Pancreas (tissue), 10 donors: ENCODE data around the gene AHRR. TPM values are rescaled to one million over a fixed set of nuclear protein-coding genes. Genes with fewer than 3 reads are reported as not detected.
A peak's percentile ranks its signal among the peaks of the same experiment; 100 is the strongest.

Experiments
- ATAC-seq, 4 donors: fragments of 200-7000 bp; cut with Tn5 transposase; one replicate each; pipeline versions ENCODE4 v1.8.0 to v1.9.1; 2020; ENCODE audit warnings: mild to moderate bottlenecking in 4 of 4, moderate library complexity in 4 of 4
- DNase-seq, 6 donors: peaks; one replicate each; pipeline ENCODE4 v3.0.0-alpha.2; 2020
- FAIRE-seq: peaks from 2 replicates; lab custom pipeline; 2012; peaks lifted over from hg19 to GRCh38; lab: Jason Lieb, UNC
- H3K27ac ChIP-seq, 4 donors: fragments of 200-600 bp; sonication (generic); 1 replicate in 3 of 4; 2 replicates in 1 of 4; pipeline versions ENCODE4 v1.5.0 to v1.8.0; 2020
- H3K27me3 ChIP-seq, 4 donors: fragments of 200-600 bp; one replicate each; pipeline ENCODE4 v1.8.0; 2021
- H3K36me3 ChIP-seq, 3 donors: fragments of 200-600 bp; sonication (generic) in 1 of 3; one replicate each; pipeline versions ENCODE4 v1.5.0 to v1.8.0; 2020 to 2021
- H3K4me1 ChIP-seq, 3 donors: fragments of 200-600 bp; one replicate each; pipeline ENCODE4 v1.8.0; 2021
- H3K4me3 ChIP-seq, 4 donors: fragments of 200-600 bp; sonication (generic) in 2 of 4; one replicate each; pipeline versions ENCODE4 v1.5.0 to v1.8.0; 2020 to 2021
- H3K9me3 ChIP-seq, 4 donors: fragments of 200-600 bp; one replicate each; pipeline ENCODE4 v1.8.0; 2021
- WGBS, 2 donors: extraction: QIAGEN DNeasy Blood & Tissue Kit; methylation state at CpG; one replicate each; pipeline ENCODE4 v1.1.7; 2013; 5-methylcytosine and 5-hydroxymethylcytosine counted together
- intact Hi-C, 3 donors: fragments of 100-400 bp; cut with DNase I; formaldehyde crosslinking; loops; one replicate each; pipeline versions ENCODE4 v1.11.1 to v1.14.2; 2022
- polyA plus RNA-seq, 2 donors: library from polyadenylated mRNA; stranded (reverse); fragments of 200-250 nt; gene quantifications; one replicate each; pipeline ENCODE4 v1.2.3, GENCODE V29; 2013
- total RNA-seq, 6 donors: library from RNA; stranded (reverse); fragmentation: NEBNext Ultra II Directional in 4 of 6; extraction: Animal tissue kit (Norgen Biotek cat#: 25700) in 4 of 6; gene quantifications; one replicate each; pipeline versions ENCODE4 v1.2.1 to v1.2.4, GENCODE V29; 2021 to 2023
- TF ChIP-seq, protein P1 (sequence below), 4 donors: fragments of 200-600 bp; sonication (generic) in 3 of 4; IDR thresholded peaks; one replicate each; pipeline versions ENCODE4 v1.5.0 to v1.8.0; 2021; ENCODE audit warnings: antibody characterized with exemption in 4 of 4
- donor health status: healthy with polysubstance abuse.
- donor health status: DM: no; HTN: no; CAD: no; lungs with moderate emphysema.
- donor health status: DM: no; HTN: no; CAD: no.
- donor health status: control.
- donor health status: control.
- donor health status: Bipolar disorder and iron deficiency.
- donor health status: DM: yes; HTN: yes; CAD: no.
- donor health status: DM: no; HTN: no; CAD: no.
- donor health status: DM: no; HTN: no; CAD: no.
- donor health status: DM: yes; HTN: yes; CAD: no.

AHRR gene
- total and polyA plus RNA-seq, 8 donors, result 0.34 to 1.7 (median 0.69) TPM

DNA sequence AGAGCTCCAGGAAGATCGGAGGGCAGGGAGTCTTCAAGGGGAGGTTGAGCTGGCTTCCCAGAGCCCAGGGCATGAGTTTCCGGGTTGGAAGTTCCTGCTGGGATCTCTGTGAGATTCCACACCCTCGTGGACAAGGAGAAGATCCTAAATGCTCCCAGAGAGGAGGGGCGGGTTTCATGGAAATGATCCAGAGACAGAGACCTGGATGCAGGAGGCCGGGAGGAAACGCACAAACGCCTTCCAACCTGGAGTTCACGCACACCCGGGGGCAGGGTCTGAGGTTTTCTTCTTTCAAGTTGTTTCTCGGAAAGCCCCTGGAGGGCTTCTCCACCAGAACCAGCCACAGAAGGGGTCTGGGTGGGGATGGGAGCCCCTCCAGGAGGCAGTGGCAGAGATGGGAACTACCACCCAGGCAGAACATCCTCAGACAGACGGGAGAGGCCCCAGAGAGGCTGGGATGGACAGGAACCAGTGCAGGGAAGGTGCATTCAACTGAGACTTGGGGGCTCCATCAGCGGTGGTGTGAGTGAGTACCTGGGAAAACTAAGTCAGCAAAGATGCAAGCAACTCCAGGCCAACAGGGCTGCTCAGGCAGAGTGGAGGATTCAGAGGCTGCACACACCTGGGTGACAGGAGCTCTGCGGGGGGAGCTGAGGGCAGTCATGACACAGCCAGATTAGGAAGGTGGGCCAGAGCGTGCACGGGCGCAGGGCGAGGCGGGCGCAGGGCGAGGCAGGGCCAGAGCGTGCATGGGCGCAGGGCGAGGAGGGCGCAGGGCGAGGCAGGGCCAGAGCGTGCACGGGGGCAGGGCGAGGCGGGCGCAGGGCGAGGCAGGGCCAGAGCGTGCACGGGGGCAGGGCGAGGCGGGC, 69.3 kb downstream of the AHRR start:
- Histone ChIP-seq H3K9me3 (no peaks in the 10 kb centered on the region), H3K27ac (no peak overlapping the region), H3K36me3 (no peaks in the 10 kb centered on the region), H3K27me3 (no peaks in the 10 kb centered on the region), H3K4me1 (no peaks in the 10 kb centered on the region), H3K4me3 (no peak overlapping the region)
- DNase-seq (peak in 1 of 6 donors; percentile 3), FAIRE-seq (no peak), ATAC-seq (no peak)
- intact Hi-C loops, result no loop called here
- TF ChIP-seq, protein P1, sequence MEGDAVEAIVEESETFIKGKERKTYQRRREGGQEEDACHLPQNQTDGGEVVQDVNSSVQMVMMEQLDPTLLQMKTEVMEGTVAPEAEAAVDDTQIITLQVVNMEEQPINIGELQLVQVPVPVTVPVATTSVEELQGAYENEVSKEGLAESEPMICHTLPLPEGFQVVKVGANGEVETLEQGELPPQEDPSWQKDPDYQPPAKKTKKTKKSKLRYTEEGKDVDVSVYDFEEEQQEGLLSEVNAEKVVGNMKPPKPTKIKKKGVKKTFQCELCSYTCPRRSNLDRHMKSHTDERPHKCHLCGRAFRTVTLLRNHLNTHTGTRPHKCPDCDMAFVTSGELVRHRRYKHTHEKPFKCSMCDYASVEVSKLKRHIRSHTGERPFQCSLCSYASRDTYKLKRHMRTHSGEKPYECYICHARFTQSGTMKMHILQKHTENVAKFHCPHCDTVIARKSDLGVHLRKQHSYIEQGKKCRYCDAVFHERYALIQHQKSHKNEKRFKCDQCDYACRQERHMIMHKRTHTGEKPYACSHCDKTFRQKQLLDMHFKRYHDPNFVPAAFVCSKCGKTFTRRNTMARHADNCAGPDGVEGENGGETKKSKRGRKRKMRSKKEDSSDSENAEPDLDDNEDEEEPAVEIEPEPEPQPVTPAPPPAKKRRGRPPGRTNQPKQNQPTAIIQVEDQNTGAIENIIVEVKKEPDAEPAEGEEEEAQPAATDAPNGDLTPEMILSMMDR (IDR thresholded peaks at IDR 0.05), result no peak
- 52 to 67% methylated on average over 31 to 34 of the region's 35 CpGs for WGBS, 2 donors

DNA sequence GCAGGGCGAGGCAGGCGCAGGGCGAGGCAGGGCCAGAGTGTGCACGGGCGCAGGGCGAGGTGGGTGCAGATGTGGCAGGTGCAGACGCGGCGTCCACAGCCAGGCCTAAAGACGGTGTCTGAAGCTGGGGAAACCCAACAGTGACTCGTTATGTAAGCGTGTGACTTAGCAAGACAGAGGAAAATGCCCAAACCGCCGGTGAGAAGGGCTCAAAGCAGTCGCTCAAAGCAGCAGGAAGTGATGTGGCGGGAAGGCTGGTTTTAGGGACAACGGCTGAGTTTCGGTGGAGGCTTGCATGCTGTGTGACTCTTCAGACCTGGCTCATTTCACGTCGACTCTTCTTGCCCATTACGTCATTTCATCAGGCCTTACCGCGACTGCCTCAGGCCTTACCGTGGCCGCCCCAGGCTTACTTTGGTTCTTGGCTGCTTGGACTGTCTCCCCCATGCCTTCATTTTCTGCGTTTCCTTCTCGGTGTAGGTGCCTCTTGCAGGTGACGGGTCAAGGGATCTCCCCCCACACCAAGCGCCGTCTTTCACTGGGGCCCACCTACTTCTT, 71.0 kb downstream of the AHRR start:
- intact Hi-C loops, result no loop called here
- no peak for ATAC-seq
- no peaks in the 10 kb centered on the region for H3K27me3 ChIP-seq
- no peak overlapping the region for H3K4me3 ChIP-seq
- FAIRE-seq, result no peak
- no peaks in the 10 kb centered on the region for H3K4me1 ChIP-seq
- WGBS, 2 donors, result 73 to 76% methylated on average over 29 to 30 of the region's 30 CpGs
- H3K9me3 ChIP-seq, result no peaks in the 10 kb centered on the region
- TF ChIP-seq, protein P1 (IDR thresholded peaks at IDR 0.05), result no peak
- no peak overlapping the region for H3K27ac ChIP-seq
- DNase-seq, result peak in 1 of 6 donors; percentile 0
- H3K36me3 ChIP-seq, result no peaks in the 10 kb centered on the region

DNA sequence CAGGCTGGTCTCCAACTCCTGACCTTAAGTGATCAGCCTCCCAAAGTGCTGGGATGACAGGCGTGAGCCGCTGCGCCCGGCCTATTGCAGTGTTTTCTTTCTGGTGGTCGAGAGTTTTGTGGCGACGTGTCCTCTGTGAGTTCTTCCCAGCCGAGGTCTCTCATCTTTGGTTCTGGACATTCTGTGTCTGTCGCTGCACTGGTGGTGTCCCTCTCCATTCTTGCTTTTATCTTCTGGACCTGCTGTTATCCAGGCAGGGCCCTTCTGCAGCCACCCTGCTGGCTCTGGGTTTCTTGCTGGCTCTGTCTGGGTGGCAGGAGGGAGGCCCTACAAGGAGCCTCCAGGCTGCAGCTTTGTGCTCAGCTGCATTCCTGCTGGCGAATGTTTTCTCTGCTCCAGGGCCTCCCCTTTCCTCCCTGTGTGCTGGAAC, 72.3 kb downstream of the AHRR start:
- TF ChIP-seq, protein P1 (IDR thresholded peaks at IDR 0.05), result no peak
- Histone ChIP-seq H3K27me3 (no peaks in the 10 kb centered on the region), H3K27ac (no peak overlapping the region), H3K4me3 (no peak overlapping the region), H3K36me3 (no peaks in the 10 kb centered on the region), H3K9me3 (no peaks in the 10 kb centered on the region), H3K4me1 (no peaks in the 10 kb centered on the region)
- intact Hi-C loops, result no loop called here
- DNase-seq (no peak), ATAC-seq (no peak), FAIRE-seq (no peak)
- 80 to 91% methylated on average over 10 of the region's 10 CpGs for WGBS, 2 donors

DNA sequence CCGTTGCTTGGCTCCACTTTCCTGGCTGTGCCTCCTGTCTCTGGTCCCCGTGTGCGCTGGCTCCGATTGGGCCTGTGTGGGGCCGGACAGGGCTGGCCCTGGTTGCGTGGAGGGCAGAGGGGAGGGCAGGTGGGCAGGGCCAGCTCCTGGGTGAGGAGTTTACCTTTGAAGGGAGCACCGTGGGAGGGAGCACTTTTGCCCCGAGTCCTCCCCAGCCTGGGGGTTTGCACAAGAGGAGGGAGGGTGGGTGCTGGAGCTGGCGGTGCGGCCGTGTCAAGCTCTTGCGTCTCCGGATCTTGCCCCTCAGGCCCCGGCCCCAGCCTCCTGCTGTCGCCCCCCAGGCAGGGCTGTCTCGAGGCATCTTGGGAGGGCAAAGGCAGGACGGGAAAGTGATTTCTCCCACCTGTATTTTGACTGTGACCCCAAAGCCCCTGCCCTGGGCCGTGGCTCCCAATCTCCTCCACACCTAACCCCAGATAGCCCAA, 73.2 kb downstream of the AHRR start:
- Histone ChIP-seq H3K27ac (no peak overlapping the region), H3K9me3 (no peaks in the 10 kb centered on the region), H3K4me3 (no peak overlapping the region), H3K4me1 (no peaks in the 10 kb centered on the region), H3K27me3 (no peaks in the 10 kb centered on the region), H3K36me3 (no peaks in the 10 kb centered on the region)
- TF ChIP-seq, protein P1 (IDR thresholded peaks at IDR 0.05), result no peak
- WGBS, 2 donors, result 60 to 76% methylated on average over 18 of the region's 18 CpGs
- peak in 2 of 6 donors; percentile 3 to 64 for DNase-seq
- FAIRE-seq, result no peak
- no peak for ATAC-seq
- intact Hi-C loops, result no loop called here
